Measurements from ENCODE around the gene MAEA.

Gene MAEA

DNA sequence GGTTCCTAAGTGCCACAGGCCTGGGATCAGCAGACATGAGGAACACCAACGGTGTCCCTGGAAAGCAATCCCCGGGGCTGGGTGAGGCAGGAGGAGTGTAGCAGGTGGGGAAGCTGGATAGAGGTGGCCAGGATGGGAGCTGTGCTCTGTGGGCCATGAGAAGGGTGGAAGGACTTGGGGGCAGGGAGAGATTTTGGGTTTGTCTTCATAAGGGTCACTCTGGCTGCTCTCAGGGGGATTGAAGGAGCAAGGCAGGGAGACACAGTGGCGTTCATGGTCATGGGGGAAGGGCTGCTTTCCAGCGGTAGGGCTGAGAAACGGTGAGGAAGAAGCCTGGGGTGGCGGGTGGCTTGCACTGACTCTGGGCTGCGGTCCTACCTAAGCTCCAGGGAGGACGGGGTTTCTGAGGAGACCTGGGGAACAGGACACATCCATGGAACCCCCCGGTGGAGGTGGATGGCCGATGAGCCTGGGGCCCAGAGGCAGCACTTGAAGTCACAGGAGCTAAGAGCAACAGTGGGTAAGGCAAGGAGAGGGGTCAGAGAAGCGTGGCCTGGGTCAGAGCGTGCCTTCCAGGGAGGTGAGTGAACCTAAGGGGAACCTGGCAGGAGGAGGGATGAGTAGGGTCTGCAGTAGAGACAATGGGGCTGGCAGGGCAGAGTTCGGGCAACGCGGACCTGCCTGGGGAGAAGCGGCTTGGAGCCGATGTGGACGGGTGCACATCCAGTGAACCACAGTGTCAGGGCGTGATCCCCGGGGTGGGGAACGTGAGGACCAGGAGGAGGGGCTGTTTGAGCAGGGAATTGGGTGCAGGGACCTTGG is 28.4 kb upstream of the MAEA start:
- TF ChIP-seq CTCF (IDR thresholded peaks at IDR 0.05; ENCODE audit: low read depth, low read length) = no peak
- Histone ChIP-seq H3K4me3 (ENCODE audit: low read depth, low read length) (no peak overlapping the region), H3K27ac (no peak overlapping the region), H3K36me3 (peaks cover 5% of the 10 kb centered on the region; the same call in 1 of the 2 replicates), H3K27me3 (ENCODE audit: insufficient read depth, low read depth, severe bottlenecking) (no peaks in the 10 kb centered on the region), H3K9me3 (ENCODE audit: severe bottlenecking) (peaks cover 4% of the 10 kb centered on the region)
- DNase-seq = no peak

- no peaks in the 10 kb centered on the region for H3K27me3 ChIP-seq (ENCODE audit: insufficient read depth, low read depth, severe bottlenecking)
- H3K27ac ChIP-seq = no peak overlapping the region
- peaks cover 5% of the 10 kb centered on the region; the same call in 1 of the 2 replicates for H3K36me3 ChIP-seq
- no peak overlapping the region for H3K4me3 ChIP-seq (ENCODE audit: low read depth, low read length)
- H3K9me3 ChIP-seq (ENCODE audit: severe bottlenecking) = peaks cover 9% of the 10 kb centered on the region
- TF ChIP-seq CTCF (IDR thresholded peaks at IDR 0.05; ENCODE audit: low read depth, low read length) = no peak
- DNase-seq = no peak
These were observed 24.7 kb upstream of the MAEA start for GRCh38 chr4:1264942-1265341.

GRCh38 chr4:1265351-1265750 is 24.3 kb upstream of the MAEA start:
- no peak overlapping the region for H3K4me3 ChIP-seq (ENCODE audit: low read depth, low read length)
- no peak for TF ChIP-seq CTCF (IDR thresholded peaks at IDR 0.05; ENCODE audit: low read depth, low read length)
- peaks cover 5% of the 10 kb centered on the region; the same call in 1 of the 2 replicates for H3K36me3 ChIP-seq
- H3K27ac ChIP-seq = no peak overlapping the region
- no peaks in the 10 kb centered on the region for H3K27me3 ChIP-seq (ENCODE audit: insufficient read depth, low read depth, severe bottlenecking)
- DNase-seq = no peak
- H3K9me3 ChIP-seq (ENCODE audit: severe bottlenecking) = peaks cover 11% of the 10 kb centered on the region

- Histone ChIP-seq H3K9me3 (ENCODE audit: severe bottlenecking) (peaks cover 11% of the 10 kb centered on the region), H3K27me3 (ENCODE audit: insufficient read depth, low read depth, severe bottlenecking) (no peaks in the 10 kb centered on the region), H3K4me3 (ENCODE audit: low read depth, low read length) (no peak overlapping the region), H3K36me3 (peaks cover 5% of the 10 kb centered on the region; the same call in 1 of the 2 replicates), H3K27ac (no peak overlapping the region)
- no peak for DNase-seq
- TF ChIP-seq CTCF (IDR thresholded peaks at IDR 0.05; ENCODE audit: low read depth, low read length) = no peak
These were observed 22.6 kb upstream of the MAEA start for GRCh38 chr4:1266881-1267763.

- TF ChIP-seq CTCF (IDR thresholded peaks at IDR 0.05; ENCODE audit: low read depth, low read length) = no peak
- no peak for DNase-seq
- Histone ChIP-seq H3K27ac (no peak overlapping the region), H3K36me3 (peaks cover 3% of the 10 kb centered on the region; the same call in 1 of the 2 replicates), H3K27me3 (ENCODE audit: insufficient read depth, low read depth, severe bottlenecking) (no peaks in the 10 kb centered on the region), H3K9me3 (ENCODE audit: severe bottlenecking) (peaks cover 11% of the 10 kb centered on the region), H3K4me3 (ENCODE audit: low read depth, low read length) (no peak overlapping the region)
These were observed 20.5 kb upstream of the MAEA start for GRCh38 chr4:1269209-1269608.

All from WERI-Rb-1 (cell line).